HG03175 (cell line): Measurements from ENCODE around the gene P3R3URF.

Source experiments
- ATAC-seq: cut with Tn5 transposase; IDR thresholded peaks from one replicate; pipeline ENCODE4 v1.9.1; 2021; ENCODE audit warnings: mild to moderate bottlenecking, moderate library complexity; ENCODE audit not compliant: unreplicated experiment

P3R3URF gene

DNA sequence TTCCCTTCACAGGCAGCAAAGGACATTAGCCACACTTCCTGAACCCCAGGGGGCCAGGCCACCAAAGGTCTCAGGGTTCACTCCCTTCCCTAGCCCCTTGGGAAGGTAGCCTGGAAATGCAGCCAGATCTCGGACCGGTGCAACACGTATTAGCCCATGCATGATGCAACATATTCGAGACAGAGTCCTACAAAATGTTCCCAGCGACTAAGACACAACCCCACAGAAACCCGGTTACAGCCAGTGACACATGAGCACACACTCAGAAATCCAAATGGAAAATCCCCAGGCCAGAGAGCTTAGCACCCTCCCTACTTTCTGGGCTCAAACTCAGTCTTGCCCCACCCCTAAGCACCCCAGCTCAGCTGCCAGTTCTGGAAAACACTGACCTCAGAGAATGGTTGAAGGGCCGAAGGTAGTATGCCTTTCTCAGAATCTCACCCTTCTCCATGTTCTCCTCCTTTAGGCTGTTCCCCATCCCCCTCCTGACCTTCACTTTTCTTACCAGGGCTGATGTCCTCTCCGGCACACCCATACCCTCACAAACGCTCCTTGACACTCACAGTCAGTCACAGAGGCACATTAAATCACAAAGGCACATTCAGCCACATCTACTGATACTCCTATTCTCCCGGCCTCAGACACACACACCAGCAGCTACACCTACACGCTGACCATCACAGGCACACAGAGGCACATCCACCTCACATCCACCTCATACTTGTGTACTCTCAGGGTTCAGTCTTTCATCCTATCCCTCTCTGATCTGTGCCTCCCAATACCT, 1.6 kb downstream of the P3R3URF start, which contains the start of gene TSPAN1:
TSS of gene TSPAN1 (plus strand) at position 640 of the 784 bp plus-strand sequence. CDS start 6,021 bp downstream, outside the sequence.
- no peak for ATAC-seq

DNA sequence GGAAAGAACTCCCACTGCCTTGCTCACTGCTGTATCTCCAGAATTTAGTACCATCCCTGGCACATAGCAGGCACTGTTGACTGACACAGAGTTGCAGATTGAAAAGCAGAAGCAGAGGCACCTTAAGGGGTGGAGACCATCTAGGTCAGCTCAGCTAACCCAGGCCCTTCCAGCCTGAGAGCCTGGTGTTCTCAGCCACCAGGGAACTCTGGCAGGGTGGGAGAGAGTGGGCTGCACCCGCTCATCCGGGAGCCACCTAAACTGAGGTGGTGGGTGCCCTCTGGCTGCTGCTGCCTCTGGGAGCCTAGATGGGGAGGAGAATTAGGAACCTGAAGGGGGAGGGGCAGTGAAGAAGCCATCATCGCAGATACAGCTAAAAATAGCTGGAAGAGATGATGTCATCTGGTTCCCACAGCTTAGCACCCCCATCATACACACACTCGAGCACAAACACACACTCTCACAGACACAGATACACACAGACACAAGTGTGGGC, 2.9 kb downstream of the P3R3URF start:
- ATAC-seq: no peak

DNA sequence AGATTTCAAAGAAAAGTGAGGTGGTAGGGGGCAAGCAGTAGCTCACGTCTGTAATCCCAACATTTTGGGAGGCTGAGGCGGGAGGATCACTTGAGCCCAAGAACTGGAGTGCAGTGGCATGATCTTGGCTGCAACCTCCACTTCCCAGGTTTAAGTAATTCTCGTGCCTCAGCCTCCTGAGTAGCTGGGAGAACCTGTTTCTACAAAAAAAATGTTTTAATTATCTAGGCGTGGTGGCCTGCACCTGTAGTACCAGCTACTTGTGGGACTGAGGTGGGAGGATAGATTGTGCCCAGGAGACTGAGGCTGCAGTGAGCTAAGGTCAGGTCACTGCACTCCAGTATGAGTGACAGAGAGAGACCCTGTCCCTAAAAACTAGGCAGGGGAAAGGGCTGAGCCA, 4.0 kb downstream of the P3R3URF start:
- no peak for ATAC-seq

DNA sequence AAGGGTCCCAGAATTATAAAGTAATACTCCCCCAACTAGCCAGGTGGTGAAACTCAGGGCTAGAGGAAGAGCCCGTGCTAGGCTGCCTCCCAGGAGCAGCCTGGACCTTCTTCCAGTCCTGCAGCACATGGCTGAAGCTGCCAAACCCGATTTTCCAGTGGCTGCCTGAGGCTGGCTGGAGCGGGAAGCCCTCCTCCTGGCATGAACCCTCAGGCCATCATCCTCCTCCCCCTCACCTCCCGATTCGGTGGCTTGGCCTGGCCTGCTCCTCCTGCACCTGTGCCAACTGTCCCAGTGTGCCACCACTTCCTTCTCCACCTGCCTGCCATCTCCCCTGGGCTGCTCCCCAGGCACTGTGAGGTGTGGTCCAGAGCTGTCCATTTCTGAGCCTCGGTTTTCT, 4.4 kb downstream of the P3R3URF start:
- ATAC-seq: no peak

- ATAC-seq: no peak
Observed at GRCh38 chr1:46171351-46171750, 4.9 kb downstream of the P3R3URF start.

DNA sequence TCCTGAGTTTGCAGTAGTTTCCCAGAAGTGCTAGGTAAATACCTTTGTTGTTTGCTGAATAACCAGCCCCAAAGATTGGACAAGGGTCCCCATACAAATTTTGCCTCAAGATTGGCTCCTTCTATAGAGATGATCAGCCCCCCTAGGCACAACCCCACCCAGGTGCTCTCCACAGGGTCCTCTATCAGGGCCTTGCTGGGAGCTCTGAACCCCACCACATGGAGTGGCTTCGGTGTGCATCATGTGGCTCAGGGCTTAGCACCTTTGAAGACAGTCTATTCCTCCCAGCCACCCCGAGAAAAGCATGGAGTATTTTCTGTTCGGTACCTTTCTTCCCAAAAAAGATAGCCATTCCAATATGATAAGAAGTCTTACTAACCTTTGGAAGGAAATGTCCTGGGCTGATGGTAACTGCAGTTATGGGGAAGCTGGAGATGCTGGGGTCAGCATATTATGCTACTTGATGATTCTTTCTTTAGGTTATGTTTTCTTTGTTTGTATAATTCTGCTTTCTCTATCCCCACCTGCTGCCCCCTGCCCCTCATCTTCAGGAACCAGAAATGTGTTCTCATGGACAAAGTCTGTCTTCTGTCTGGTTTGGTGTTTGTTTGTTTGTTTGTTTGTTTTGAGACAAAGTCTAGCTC, 6.4 kb downstream of the P3R3URF start:
- no peak for ATAC-seq

- no peak for ATAC-seq
Observed at GRCh38 chr1:46168477-46168876, 7.8 kb downstream of the P3R3URF start.

GRCh38 chr1:46166521-46167462, 9.5 kb downstream of the P3R3URF start:
- ATAC-seq: no peak

DNA sequence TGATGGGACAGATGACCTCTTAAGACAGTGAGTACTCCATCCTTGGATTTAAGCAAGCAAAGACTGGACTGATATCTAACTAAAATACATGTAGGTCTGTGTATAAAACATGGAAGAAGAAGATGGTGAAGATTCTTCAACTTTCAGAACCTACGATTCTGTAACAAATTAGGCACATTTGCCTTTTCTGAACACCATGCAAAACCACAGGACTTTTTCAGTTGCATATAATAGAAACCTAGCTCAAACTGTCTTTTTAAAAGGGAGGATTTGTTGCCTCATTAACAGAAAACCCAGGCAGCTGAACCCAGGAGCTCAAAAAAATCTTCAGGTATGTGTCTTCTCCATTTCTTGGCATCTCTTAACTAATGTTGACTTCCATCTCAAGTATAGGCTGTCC, 16.1 kb downstream of the P3R3URF start:
- ATAC-seq: no peak

DNA sequence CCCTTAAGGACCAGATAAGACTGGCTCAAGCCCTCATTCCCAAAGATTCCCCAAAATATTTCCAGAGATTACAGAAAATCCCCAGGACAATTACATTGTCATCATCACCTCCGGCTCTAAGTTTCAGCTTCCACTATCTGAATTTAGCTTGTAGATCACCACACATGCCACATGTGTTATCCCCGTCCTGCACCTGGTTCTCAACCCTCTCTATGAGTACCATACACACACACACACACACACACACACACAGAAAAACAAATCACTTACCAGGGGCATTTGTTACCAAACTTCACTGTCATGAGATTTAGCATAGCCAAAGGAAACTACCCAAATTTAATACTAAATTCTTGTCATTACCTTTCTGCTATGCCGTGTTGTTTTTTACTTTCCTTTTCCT, 16.8 kb downstream of the P3R3URF start:
- no peak for ATAC-seq

- ATAC-seq: peak; percentile 92
Observed at GRCh38 chr1:46158312-46159281, 17.7 kb downstream of the P3R3URF start.

DNA sequence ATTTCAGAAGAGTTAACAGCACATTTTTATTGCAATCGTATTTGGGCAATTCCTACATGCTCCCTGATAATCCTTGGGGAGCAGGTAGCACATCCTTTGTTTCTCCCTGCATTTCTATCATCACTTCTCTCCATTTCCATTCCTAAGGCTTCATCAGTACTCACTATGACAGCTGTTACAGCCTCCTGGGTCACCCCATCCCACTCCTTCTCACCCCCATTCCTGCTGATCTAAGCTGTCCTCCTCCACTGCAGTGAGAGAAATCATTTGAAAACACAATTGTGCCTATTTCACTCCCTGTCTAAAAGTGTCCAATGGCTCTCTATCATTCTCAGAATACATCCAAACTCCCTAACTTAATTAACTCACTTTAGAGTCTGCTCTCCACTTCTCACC, 18.4 kb downstream of the P3R3URF start:
- no peak for ATAC-seq

- no peak for ATAC-seq
Observed at GRCh38 chr1:46153732-46154131, 22.6 kb downstream of the P3R3URF start.

DNA sequence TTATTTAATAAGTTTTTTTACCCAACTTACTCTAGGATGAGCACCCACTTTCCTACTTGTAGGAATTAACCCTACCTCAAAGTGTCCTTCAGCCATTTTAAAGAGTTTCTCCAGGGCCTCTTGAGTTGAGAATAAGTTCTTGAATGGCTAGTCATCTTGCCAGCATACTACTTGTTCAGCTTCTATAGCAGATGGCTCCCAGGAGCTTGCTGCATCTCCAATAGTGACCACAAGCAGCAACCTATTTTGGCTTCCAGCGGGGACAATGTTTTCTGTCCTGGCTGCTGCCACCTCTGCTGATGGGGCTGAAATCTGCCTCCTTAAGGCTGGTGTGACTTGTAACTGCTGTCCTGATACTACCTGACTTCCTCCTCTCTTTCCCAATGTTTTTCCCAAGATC, 23.1 kb downstream of the P3R3URF start:
- ATAC-seq: no peak

GRCh38 chr1:46152016-46152415, 24.3 kb downstream of the P3R3URF start:
- no peak for ATAC-seq

DNA sequence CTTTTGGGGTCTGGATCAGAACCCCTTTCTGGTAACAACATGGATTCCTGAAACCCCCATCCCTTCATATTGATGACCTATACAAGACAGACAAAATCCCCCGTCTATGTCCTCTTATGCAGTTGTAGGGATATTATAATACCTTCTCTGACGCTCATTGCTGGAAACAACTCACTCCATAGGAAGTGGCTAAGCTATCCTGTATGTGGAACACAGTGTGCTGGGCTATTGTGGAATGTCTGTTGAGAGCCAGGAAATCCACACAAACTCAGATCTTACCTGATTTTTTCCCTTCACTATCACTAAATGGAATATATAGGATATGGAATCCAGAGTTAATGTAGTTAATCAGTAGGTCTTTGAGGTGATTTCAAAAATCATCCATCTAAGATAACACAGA, 26.2 kb downstream of the P3R3URF start:
- no peak for ATAC-seq

- no peak for ATAC-seq
Observed at GRCh38 chr1:46148318-46148717, 28.0 kb downstream of the P3R3URF start.

DNA sequence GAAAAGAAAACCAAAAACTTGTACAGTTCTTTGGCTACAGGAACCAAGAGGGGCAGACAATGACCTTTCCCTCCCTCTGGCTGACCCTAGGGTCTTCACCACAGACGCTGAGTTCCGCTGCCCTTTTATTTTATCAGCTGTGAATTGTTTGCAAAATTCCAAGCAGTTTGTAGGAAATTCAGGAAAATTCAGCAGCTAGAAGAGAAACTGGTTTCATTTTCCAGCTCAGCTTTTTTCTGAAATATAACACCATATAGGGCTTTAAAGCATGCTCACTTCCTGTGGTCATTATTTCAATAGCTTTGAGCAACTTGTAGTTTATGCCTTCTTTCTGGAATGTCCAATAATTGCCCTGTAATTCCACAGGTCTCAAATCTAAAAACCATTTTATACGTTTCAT, 38.4 kb downstream of the P3R3URF start:
- ATAC-seq: no peak

DNA sequence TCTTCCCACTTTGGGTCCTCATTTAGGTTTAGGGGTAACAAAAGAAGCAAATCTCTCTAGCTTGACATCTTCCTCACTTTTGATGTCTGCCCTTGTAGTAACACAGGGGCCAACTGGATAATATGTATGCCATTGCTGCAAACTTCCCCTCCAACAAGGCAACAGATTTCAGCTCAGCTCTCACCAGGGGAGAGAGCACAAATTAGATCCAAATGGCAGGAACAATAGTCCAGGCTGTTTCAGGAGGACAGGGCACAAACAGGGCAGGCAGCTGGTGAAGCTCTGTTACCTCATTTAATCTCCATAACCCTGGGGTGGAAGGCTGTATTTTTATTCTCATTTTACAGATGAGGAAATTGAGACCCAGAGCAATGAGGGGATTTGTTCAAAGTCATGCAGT, 39.6 kb downstream of the P3R3URF start:
- ATAC-seq: no peak
